OCI-LY3 (cell line): ENCODE measurements around the gene DAP.

Source experiments
- H2AFZ ChIP-seq: fragments of 200-600, 300-600 bp; shearing (Covaris generic); 2 replicates; pipeline ENCODE4 v1.6.0; 2014; ENCODE audit warnings: antibody characterized with exemption, low read depth, low read length
- H3K27ac ChIP-seq: fragments of 200-600, 300-600 bp; sonication (generic); 2 replicates; pipeline ENCODE4 v1.5.1; 2014; ENCODE audit warnings: mild to moderate bottlenecking, low read length, moderate library complexity, mixed read lengths
- H3K27me3 ChIP-seq: fragments of 200-600, 300-600 bp; sonication (generic); 2 replicates; pipeline ENCODE4 v1.6.1; 2014; ENCODE audit warnings: low read depth, low read length, mixed read lengths
- H3K36me3 ChIP-seq: fragments of 200-600, 300-600 bp; sonication (generic); replicated peaks from 2 replicates; pipeline ENCODE3; 2014; ENCODE audit warnings: low read depth, low read length, mixed read lengths
- H3K4me1 ChIP-seq: fragments of 300-600, 200-600 bp; sonication (generic); 2 replicates; pipeline ENCODE4 v1.6.1; 2014; ENCODE audit warnings: low read length, mixed read lengths
- H3K4me2 ChIP-seq: fragments of 200-600, 300-600 bp; sonication (generic); 2 replicates; pipeline ENCODE4 v1.6.1; 2014; ENCODE audit warnings: low read length, mixed read lengths
- H3K4me3 ChIP-seq: fragments of 300-600, 200-600 bp; sonication (generic); 2 replicates; pipeline ENCODE4 v1.5.1; 2014; ENCODE audit warnings: antibody characterized with exemption, mild to moderate bottlenecking, low read length, moderate library complexity
- H3K79me2 ChIP-seq: fragments of 300-600, 200-600 bp; shearing (Covaris generic); 2 replicates; pipeline ENCODE4 v1.6.1; 2014; ENCODE audit warnings: mild to moderate bottlenecking, low read length, mixed read lengths
- H3K9ac ChIP-seq: fragments of 300-600, 200-600 bp; shearing (Covaris generic); 2 replicates; pipeline ENCODE4 v1.6.0; 2014; ENCODE audit warnings: mild to moderate bottlenecking, low read length, moderate library complexity
- H3K9me3 ChIP-seq: fragments of 200-600, 300-600 bp; shearing (Covaris generic); 2 replicates; pipeline ENCODE4 v1.6.1; 2014; ENCODE audit warnings: low read length, mixed read lengths; ENCODE audit not compliant: insufficient read depth
- H4K20me1 ChIP-seq: fragments of 200-600, 300-600 bp; sonication (generic); 2 replicates; pipeline ENCODE4 v1.6.1; 2016; ENCODE audit warnings: low read length, mixed read lengths; ENCODE audit not compliant: insufficient read depth
- CTCF ChIP-seq: fragments of 200-600, 300-600 bp; sonication (generic); IDR thresholded peaks from 2 replicates; pipeline ENCODE4 v1.5.1; 2014; ENCODE audit warnings: antibody characterized with exemption, low read length, low read depth
- EZH2phosphoT487 ChIP-seq: fragments of 200-600 bp; shearing (Covaris generic); IDR thresholded peaks from 2 replicates; pipeline ENCODE4 v1.6.1; 2018; ENCODE audit warnings: antibody characterized with exemption, mixed run types, low read depth

Gene DAP

GRCh38 chr5:10747678-10748622 is 13.1 kb downstream of the DAP start:
- TF ChIP-seq CTCF = no peak
- TF ChIP-seq EZH2phosphoT487 = no peak
- Histone ChIP-seq H3K36me3 (peaks cover 28% of the 10 kb centered on the region), H3K9ac (no peak overlapping the region), H3K4me2 (peak overlapping the region; percentile 20; the same call in 1 of the 2 replicates), H3K4me1 (peaks cover 24% of the 10 kb centered on the region), H3K79me2 (no peaks in the 10 kb centered on the region; the same call in 1 of the 2 replicates), H3K27ac (no peak overlapping the region), H2AFZ (no peak overlapping the region), H3K9me3 (no peaks in the 10 kb centered on the region), H4K20me1 (peaks cover 22% of the 10 kb centered on the region), H3K27me3 (no peaks in the 10 kb centered on the region), H3K4me3 (no peak overlapping the region)

GRCh38 chr5:10746711-10747110 is 14.3 kb downstream of the DAP start:
- Histone ChIP-seq H3K4me3 (no peak overlapping the region), H3K4me1 (peaks cover 24% of the 10 kb centered on the region), H3K4me2 (no peak overlapping the region), H2AFZ (no peak overlapping the region), H3K9ac (no peak overlapping the region), H4K20me1 (peaks cover 18% of the 10 kb centered on the region), H3K36me3 (peaks cover 26% of the 10 kb centered on the region), H3K9me3 (no peaks in the 10 kb centered on the region), H3K79me2 (no peaks in the 10 kb centered on the region; the same call in 1 of the 2 replicates), H3K27ac (no peak overlapping the region), H3K27me3 (no peaks in the 10 kb centered on the region)
- TF ChIP-seq EZH2phosphoT487 = no peak
- TF ChIP-seq CTCF = no peak

- no peak overlapping the region for H2AFZ ChIP-seq
- H3K79me2 ChIP-seq = no peaks in the 10 kb centered on the region
- H3K9me3 ChIP-seq = no peaks in the 10 kb centered on the region
- peaks cover 24% of the 10 kb centered on the region for H3K4me1 ChIP-seq
- TF ChIP-seq EZH2phosphoT487 (no peak), CTCF (no peak)
- no peak overlapping the region for H3K9ac ChIP-seq
- no peak overlapping the region for H3K4me3 ChIP-seq
- H3K36me3 ChIP-seq = peaks cover 28% of the 10 kb centered on the region
- no peaks in the 10 kb centered on the region for H3K27me3 ChIP-seq
- no peak overlapping the region for H3K27ac ChIP-seq
- no peak overlapping the region for H3K4me2 ChIP-seq
- H4K20me1 ChIP-seq = peaks cover 13% of the 10 kb centered on the region
Measured at GRCh38 chr5:10745133-10745532, 15.9 kb downstream of the DAP start.

- Histone ChIP-seq H3K4me1 (peaks cover 24% of the 10 kb centered on the region), H3K27me3 (no peaks in the 10 kb centered on the region), H3K79me2 (no peaks in the 10 kb centered on the region), H2AFZ (no peak overlapping the region), H3K27ac (no peak overlapping the region), H4K20me1 (peaks cover 11% of the 10 kb centered on the region), H3K36me3 (peaks cover 33% of the 10 kb centered on the region), H3K9me3 (no peaks in the 10 kb centered on the region), H3K9ac (no peak overlapping the region), H3K4me2 (no peak overlapping the region), H3K4me3 (no peak overlapping the region)
- TF ChIP-seq CTCF (no peak), EZH2phosphoT487 (no peak)
Measured at GRCh38 chr5:10744681-10745080, 16.4 kb downstream of the DAP start.
